ENCODE data around the gene KBTBD6.

DNA sequence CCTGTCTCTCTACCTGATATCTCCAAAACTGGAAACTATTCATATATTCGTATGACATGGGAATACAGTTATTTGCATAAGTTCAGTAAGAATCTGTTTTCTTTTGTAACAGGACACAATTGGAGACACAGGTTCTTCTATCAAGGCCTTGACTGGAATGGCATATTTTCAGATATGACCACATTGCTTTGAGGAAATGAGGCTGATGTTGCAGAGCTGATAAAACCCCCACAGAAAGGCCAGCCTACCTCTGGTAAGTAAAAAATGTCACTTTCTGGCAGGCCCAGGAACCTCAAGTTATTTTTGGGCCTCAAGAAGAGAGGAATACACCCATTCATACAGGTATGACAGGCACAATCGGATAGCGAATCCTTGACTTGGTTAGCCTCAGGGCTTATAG, 29.5 kb upstream of the KBTBD6 start:
- TF ChIP-seq POLR2AphosphoS5 (IDR thresholded peaks at IDR 0.05) (no peak), POLR2A (IDR thresholded peaks at IDR 0.05) (no peak), EP300 (IDR thresholded peaks at IDR 0.05) (no peak)
- TF ChIP-seq, protein P1, sequence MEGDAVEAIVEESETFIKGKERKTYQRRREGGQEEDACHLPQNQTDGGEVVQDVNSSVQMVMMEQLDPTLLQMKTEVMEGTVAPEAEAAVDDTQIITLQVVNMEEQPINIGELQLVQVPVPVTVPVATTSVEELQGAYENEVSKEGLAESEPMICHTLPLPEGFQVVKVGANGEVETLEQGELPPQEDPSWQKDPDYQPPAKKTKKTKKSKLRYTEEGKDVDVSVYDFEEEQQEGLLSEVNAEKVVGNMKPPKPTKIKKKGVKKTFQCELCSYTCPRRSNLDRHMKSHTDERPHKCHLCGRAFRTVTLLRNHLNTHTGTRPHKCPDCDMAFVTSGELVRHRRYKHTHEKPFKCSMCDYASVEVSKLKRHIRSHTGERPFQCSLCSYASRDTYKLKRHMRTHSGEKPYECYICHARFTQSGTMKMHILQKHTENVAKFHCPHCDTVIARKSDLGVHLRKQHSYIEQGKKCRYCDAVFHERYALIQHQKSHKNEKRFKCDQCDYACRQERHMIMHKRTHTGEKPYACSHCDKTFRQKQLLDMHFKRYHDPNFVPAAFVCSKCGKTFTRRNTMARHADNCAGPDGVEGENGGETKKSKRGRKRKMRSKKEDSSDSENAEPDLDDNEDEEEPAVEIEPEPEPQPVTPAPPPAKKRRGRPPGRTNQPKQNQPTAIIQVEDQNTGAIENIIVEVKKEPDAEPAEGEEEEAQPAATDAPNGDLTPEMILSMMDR (IDR thresholded peaks at IDR 0.05), result no peak

All from upper lobe of left lung (tissue), 4 donors.